ENCODE measurements around the gene GPR107.

GPR107 gene

GRCh38 chr9:130167927-130168326, 114.2 kb downstream of the GPR107 start:
- no peak for DNase-seq

GRCh38 chr9:130171226-130172148, 117.8 kb downstream of the GPR107 start:
- DNase-seq: no peak

- peak; percentile 64 for DNase-seq
These were observed 118.6 kb downstream of the GPR107 start, which contains the start of gene NCS1 for GRCh38 chr9:130172161-130172857. TSS of gene NCS1 (plus strand) at chr9:130172404. CDS start at chr9:130172664, 260 bp downstream.

- DNase-seq: peak; percentile 47
These were observed 119.4 kb downstream of the GPR107 start for GRCh38 chr9:130172858-130173665.

GRCh38 chr9:130173666-130173983, 119.9 kb downstream of the GPR107 start:
- no peak for DNase-seq

GRCh38 chr9:130174025-130174424, 120.3 kb downstream of the GPR107 start:
- DNase-seq: no peak

GRCh38 chr9:130174920-130175321, 121.2 kb downstream of the GPR107 start:
- no peak for DNase-seq

- no peak for DNase-seq
These were observed 121.6 kb downstream of the GPR107 start for GRCh38 chr9:130175355-130175754.

- DNase-seq: no peak
These were observed 123.1 kb downstream of the GPR107 start for GRCh38 chr9:130176760-130177159.

- DNase-seq: no peak
These were observed 124.4 kb downstream of the GPR107 start for GRCh38 chr9:130177898-130178805.

- DNase-seq: no peak
These were observed 125.7 kb downstream of the GPR107 start for GRCh38 chr9:130179331-130179907.

- no peak for DNase-seq
These were observed 126.8 kb downstream of the GPR107 start for GRCh38 chr9:130180516-130180915.

GRCh38 chr9:130181678-130182380, 128.1 kb downstream of the GPR107 start:
- no peak for DNase-seq

- no peak for DNase-seq
These were observed 128.7 kb downstream of the GPR107 start for GRCh38 chr9:130182381-130182909.

GRCh38 chr9:130183133-130183762, 129.5 kb downstream of the GPR107 start:
- no peak for DNase-seq

GRCh38 chr9:130185017-130185416, 131.3 kb downstream of the GPR107 start:
- no peak for DNase-seq

- no peak for DNase-seq
These were observed 131.9 kb downstream of the GPR107 start for GRCh38 chr9:130185490-130186031.

GRCh38 chr9:130186051-130186450, 132.3 kb downstream of the GPR107 start:
- no peak for DNase-seq

- peak; percentile 30 for DNase-seq
These were observed 133.3 kb downstream of the GPR107 start for GRCh38 chr9:130186839-130187522.

GRCh38 chr9:130187523-130187846, 133.8 kb downstream of the GPR107 start:
- DNase-seq: no peak
